PC-3 (cell line): ENCODE data around the gene PIEZO2. TPM values are rescaled to one million over a fixed set of nuclear protein-coding genes. Genes with fewer than 3 reads are reported as not detected.

Experiments used
- ATAC-seq: fragments of 200-7000 bp; cut with Tn5 transposase; 2 replicates; pipeline ENCODE4 v1.9.1; 2020; ENCODE audit warnings: mild to moderate bottlenecking, moderate library complexity
- BruUV-seq: library from RNA; stranded (reverse); fragments of 400-500 nt; replicated peaks from 2 replicates; lab custom pipeline; 2021; lab: Mats Ljungman, UMichigan
- CTCF ChIA-PET: fragments of 300-600 bp; sonication (Branson Sonifier 250); formaldehyde crosslinking; loops from one replicate; lab custom pipeline; 2022; ENCODE audit warnings: antibody characterized with exemption; lab: Charles Lee
- POLR2A ChIA-PET: fragments of 300-600 bp; sonication (Branson Sonifier 250); formaldehyde crosslinking; loops from one replicate; lab custom pipeline; 2022; ENCODE audit warnings: antibody characterized with exemption; ENCODE audit not compliant: unreplicated experiment; lab: Charles Lee
- DNase-seq: peaks from one replicate; pipeline ENCODE4 v3.0.0-alpha.2; 2015
- H2AFZ ChIP-seq: fragments of 300-600 bp; sonication (generic); 2 replicates; pipeline ENCODE4 v1.6.0; 2016; ENCODE audit warnings: antibody characterized with exemption, low read length
- H3F3A ChIP-seq: fragments of 300-600 bp; sonication (generic); one replicate; pipeline ENCODE4 v1.6.0; 2017; ENCODE audit warnings: antibody characterized with exemption, low read length, control low read depth, mild to moderate bottlenecking; ENCODE audit not compliant: unreplicated experiment
- H3K27ac ChIP-seq: fragments of 300-600 bp; sonication (generic); 2 replicates; pipeline ENCODE4 v1.5.1; 2016; ENCODE audit warnings: mild to moderate bottlenecking, low read length
- H3K27me3 ChIP-seq: fragments of 300-600 bp; sonication (generic); 2 replicates; pipeline ENCODE4 v1.6.1; 2016; ENCODE audit warnings: low read length, mixed read lengths
- H3K36me3 ChIP-seq: fragments of 300-600 bp; sonication (generic); 2 replicates; pipeline ENCODE4 v1.6.1; 2016; ENCODE audit warnings: low read depth, mixed run types, low read length, mixed read lengths
- H3K4me1 ChIP-seq: fragments of 300-600 bp; sonication (generic); 2 replicates; pipeline ENCODE4 v1.5.1; 2016; ENCODE audit warnings: low read length; ENCODE audit not compliant: insufficient read depth
- H3K4me2 ChIP-seq: fragments of 300-600 bp; sonication (generic); 2 replicates; pipeline ENCODE4 v1.6.0; 2016; ENCODE audit warnings: low read length
- H3K4me3 ChIP-seq: fragments of 300-600 bp; sonication (generic); 2 replicates; pipeline ENCODE4 v1.5.1; 2016; ENCODE audit warnings: mild to moderate bottlenecking, low read length, mixed read lengths
- H3K79me2 ChIP-seq: fragments of 300-600 bp; sonication (generic); 2 replicates; pipeline ENCODE4 v1.6.1; 2017; ENCODE audit warnings: low read length, mixed read lengths
- H3K9ac ChIP-seq: fragments of 300-600 bp; sonication (generic); 2 replicates; pipeline ENCODE4 v1.6.0; 2016; ENCODE audit warnings: mild to moderate bottlenecking, low read length
- H3K9me2 ChIP-seq: fragments of 300-600 bp; sonication (generic); replicated peaks from 2 replicates; pipeline ENCODE4 v1.6.1; 2016; ENCODE audit warnings: mixed run types, low read length, mixed read lengths
- H3K9me3 ChIP-seq: fragments of 300-600 bp; sonication (generic); 2 replicates; pipeline ENCODE4 v1.6.1; 2016; ENCODE audit warnings: low read length, mixed read lengths
- H4K20me1 ChIP-seq: fragments of 300-600 bp; sonication (generic); 2 replicates; pipeline ENCODE4 v1.6.1; 2016; ENCODE audit warnings: low read length, mixed read lengths
- CTCF ChIP-seq: fragments of 300-600 bp; sonication (generic); conservative IDR thresholded peaks from 2 replicates; pipeline ENCODE4 v1.5.1; 2017; ENCODE audit warnings: antibody characterized with exemption, low read depth, mild to moderate bottlenecking, low read length
- EZH2 ChIP-seq: fragments of 300-600 bp; sonication (generic); IDR thresholded peaks from one replicate; pipeline ENCODE4 v1.6.1; 2017; ENCODE audit warnings: antibody characterized with exemption, mild to moderate bottlenecking, low read length; ENCODE audit not compliant: unreplicated experiment
- EZH2phosphoT487 ChIP-seq: fragments of 300-600 bp; sonication (generic); IDR thresholded peaks from 2 replicates; pipeline ENCODE4 v1.6.1; 2018; ENCODE audit warnings: mild to moderate bottlenecking, antibody characterized with exemption, low read length, borderline replicate concordance
- intact Hi-C: fragments of 100-400 bp; cut with micrococcal nuclease; formaldehyde crosslinking; loops from 2 replicates; pipeline ENCODE4 v1.9.0; 2023
- total RNA-seq: library from RNA; depleted of rRNA; stranded (reverse); fragments of >200 nt; gene quantifications from 2 replicates; pipeline ENCODE4 v1.2.3, GENCODE V29; 2014

The PIEZO2 gene
- total RNA-seq, 1 experiment from 2014 or later: not detected

- no peak for ATAC-seq
Measured at GRCh38 chr18:11119959-11120587, 29.3 kb downstream of the PIEZO2 start.

GRCh38 chr18:11119550-11119949 is 29.8 kb downstream of the PIEZO2 start:
- Histone ChIP-seq H3K79me2 (no peaks in the 10 kb centered on the region), H3K9me2 (no peaks in the 10 kb centered on the region), H3K36me3 (no peaks in the 10 kb centered on the region), H3K9ac (no peak overlapping the region), H3K4me1 (no peaks in the 10 kb centered on the region), H3F3A (no peaks in the 10 kb centered on the region), H4K20me1 (no peaks in the 10 kb centered on the region), H3K4me3 (no peak overlapping the region), H3K4me2 (no peak overlapping the region), H3K27ac (no peak overlapping the region), H3K9me3 (no peaks in the 10 kb centered on the region), H2AFZ (no peak overlapping the region), H3K27me3 (peaks cover 71% of the 10 kb centered on the region)
- ChIA-PET POLR2A (no interaction called here), CTCF (no interaction called here)
- intact Hi-C loops: no loop called here
- no peak for DNase-seq
- TF ChIP-seq EZH2phosphoT487: no peak
- BruUV-seq: no TSS peak
- ATAC-seq: no peak

More at GRCh38 chr18:11119959-11120587, 29.3 kb downstream of the PIEZO2 start:
- TF ChIP-seq EZH2phosphoT487: no peak
- TF ChIP-seq EZH2: no peak
- no peak for TF ChIP-seq CTCF
- H3F3A ChIP-seq: no peaks in the 10 kb centered on the region
- no peaks in the 10 kb centered on the region for H4K20me1 ChIP-seq
- peaks cover 71% of the 10 kb centered on the region for H3K27me3 ChIP-seq
- POLR2A ChIA-PET: no interaction called here
- H3K4me1 ChIP-seq: no peaks in the 10 kb centered on the region
- no peaks in the 10 kb centered on the region for H3K36me3 ChIP-seq
- intact Hi-C loops: no loop called here
- H2AFZ ChIP-seq: no peak overlapping the region
- no peak overlapping the region for H3K9ac ChIP-seq
- no peak overlapping the region for H3K27ac ChIP-seq
- H3K4me3 ChIP-seq: no peak overlapping the region
- H3K79me2 ChIP-seq: no peaks in the 10 kb centered on the region
- BruUV-seq: no TSS peak
- H3K4me2 ChIP-seq: no peak overlapping the region
- H3K9me2 ChIP-seq: no peaks in the 10 kb centered on the region
- DNase-seq: no peak
- CTCF ChIA-PET: no interaction called here
- H3K9me3 ChIP-seq: no peaks in the 10 kb centered on the region

DNA sequence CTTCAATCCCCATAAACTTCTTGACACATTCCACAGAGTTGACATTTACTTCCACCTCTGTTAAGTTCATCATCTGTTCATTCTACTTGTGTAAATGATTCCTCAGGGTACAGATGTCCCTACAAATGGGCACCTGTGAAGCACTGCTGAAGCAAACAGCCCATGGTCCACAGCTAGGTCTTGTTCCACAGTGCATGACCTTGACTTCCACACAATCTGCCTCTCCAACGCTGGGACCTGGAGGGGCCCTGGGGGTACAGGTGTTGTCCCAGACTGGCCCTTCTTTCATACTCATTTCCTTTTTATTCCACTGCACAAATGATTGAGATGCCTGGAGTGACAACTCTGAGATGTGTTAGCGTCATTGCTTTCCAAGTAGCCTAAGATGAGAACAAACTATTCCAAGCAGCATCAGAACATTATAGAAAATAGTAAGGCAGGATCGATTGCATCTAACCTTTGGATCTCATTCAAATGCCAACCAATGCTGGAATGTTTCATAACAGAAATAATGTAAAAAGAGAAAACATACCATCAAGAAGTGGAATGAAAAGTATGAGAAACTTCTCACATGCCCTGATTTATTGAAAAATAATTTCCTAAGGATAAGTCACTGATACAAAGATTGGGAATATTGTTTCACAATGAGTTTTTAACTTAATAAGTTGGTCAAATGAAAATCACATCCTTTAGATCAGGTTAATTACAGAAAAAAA is 31.2 kb downstream of the PIEZO2 start:
- no peaks in the 10 kb centered on the region for H3K9me2 ChIP-seq
- CTCF ChIA-PET: no interaction called here
- ATAC-seq: no peak

More for the DNA sequence above, 31.2 kb downstream of the PIEZO2 start:
- no peak overlapping the region for H3K4me3 ChIP-seq
- no TSS peak for BruUV-seq
- intact Hi-C loops: no loop called here
- no peak overlapping the region for H3K27ac ChIP-seq
- TF ChIP-seq EZH2phosphoT487: no peak
- no peak for TF ChIP-seq EZH2
- POLR2A ChIA-PET: no interaction called here
- H3K4me1 ChIP-seq: no peaks in the 10 kb centered on the region
- H3K79me2 ChIP-seq: no peaks in the 10 kb centered on the region
- H3F3A ChIP-seq: no peaks in the 10 kb centered on the region
- DNase-seq: no peak
- peaks cover 62% of the 10 kb centered on the region for H3K27me3 ChIP-seq
- H3K9me3 ChIP-seq: no peaks in the 10 kb centered on the region
- H2AFZ ChIP-seq: no peak overlapping the region
- H3K9ac ChIP-seq: no peak overlapping the region
- H3K4me2 ChIP-seq: no peak overlapping the region
- H4K20me1 ChIP-seq: no peaks in the 10 kb centered on the region
- H3K36me3 ChIP-seq: no peaks in the 10 kb centered on the region
